ENCODE measurements around the gene APOB.

APOB gene

DNA sequence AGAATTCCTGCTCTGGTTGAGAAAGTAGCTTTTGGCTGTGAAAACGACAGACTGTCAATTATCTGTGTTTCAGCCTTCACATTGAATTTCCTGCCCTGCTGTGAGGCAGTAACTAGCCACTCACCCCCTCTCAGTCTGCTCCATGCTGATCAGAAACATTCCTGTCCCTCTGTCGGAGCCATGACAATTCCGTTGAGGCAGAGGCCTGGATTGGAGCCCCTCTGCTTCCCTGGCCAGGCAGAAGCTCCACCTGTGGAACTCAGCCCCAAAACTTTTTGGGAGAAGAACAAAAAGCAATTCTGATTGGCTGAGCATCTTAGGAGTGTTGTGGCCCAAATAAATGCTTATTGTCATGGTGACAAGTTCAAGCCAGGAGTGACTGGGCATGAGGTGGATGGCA lies 60.0 kb downstream of the APOB start:
- Histone ChIP-seq H3K9ac (no peak overlapping the region), H3K79me2 (ENCODE audit: insufficient read depth, low read depth) (no peaks in the 10 kb centered on the region), H3K4me2 (no peak overlapping the region), H4K20me1 (ENCODE audit: insufficient read depth) (no peaks in the 10 kb centered on the region), H2AFZ (ENCODE audit: low read depth) (no peak overlapping the region), H3K27ac (no peak overlapping the region), H3K4me3 (IDR thresholded peaks at IDR 0.05; ENCODE audit: insufficient read depth, low read depth, low read length) (no peak overlapping the region), H3K36me3 (ENCODE audit: insufficient read depth) (no peaks in the 10 kb centered on the region), H3K4me1 (ENCODE audit: low read depth, poor library complexity, severe bottlenecking) (no peaks in the 10 kb centered on the region), H3K27me3 (ENCODE audit: insufficient read depth, low read depth) (no peaks in the 10 kb centered on the region)
- TF ChIP-seq, protein P1, sequence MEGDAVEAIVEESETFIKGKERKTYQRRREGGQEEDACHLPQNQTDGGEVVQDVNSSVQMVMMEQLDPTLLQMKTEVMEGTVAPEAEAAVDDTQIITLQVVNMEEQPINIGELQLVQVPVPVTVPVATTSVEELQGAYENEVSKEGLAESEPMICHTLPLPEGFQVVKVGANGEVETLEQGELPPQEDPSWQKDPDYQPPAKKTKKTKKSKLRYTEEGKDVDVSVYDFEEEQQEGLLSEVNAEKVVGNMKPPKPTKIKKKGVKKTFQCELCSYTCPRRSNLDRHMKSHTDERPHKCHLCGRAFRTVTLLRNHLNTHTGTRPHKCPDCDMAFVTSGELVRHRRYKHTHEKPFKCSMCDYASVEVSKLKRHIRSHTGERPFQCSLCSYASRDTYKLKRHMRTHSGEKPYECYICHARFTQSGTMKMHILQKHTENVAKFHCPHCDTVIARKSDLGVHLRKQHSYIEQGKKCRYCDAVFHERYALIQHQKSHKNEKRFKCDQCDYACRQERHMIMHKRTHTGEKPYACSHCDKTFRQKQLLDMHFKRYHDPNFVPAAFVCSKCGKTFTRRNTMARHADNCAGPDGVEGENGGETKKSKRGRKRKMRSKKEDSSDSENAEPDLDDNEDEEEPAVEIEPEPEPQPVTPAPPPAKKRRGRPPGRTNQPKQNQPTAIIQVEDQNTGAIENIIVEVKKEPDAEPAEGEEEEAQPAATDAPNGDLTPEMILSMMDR (conservative IDR thresholded peaks at IDR 0.05; ENCODE audit: low read depth, low read length), result no peak

DNA sequence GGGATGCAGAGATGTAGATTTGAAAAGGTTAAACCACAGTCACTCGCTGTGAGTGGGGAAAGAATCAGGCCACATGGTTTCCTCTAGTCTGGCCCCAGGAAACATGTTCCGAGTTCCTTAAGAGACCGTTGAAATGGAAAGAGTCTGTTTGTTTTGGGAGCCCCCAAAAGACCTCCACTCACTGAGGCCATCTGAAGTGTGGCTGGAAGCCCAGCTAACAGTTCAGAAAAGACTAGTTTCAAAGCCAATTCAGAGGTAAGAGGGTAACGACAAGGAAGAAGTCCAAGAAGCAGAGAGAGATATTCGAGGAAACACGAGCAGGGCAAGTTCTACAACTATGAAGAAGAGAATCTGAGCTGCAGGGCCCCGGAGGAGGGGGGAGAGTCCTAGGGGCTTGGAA lies 61.0 kb downstream of the APOB start:
- no peaks in the 10 kb centered on the region for H3K4me1 ChIP-seq (ENCODE audit: low read depth, poor library complexity, severe bottlenecking)
- H2AFZ ChIP-seq (ENCODE audit: low read depth), result no peak overlapping the region
- no peak overlapping the region for H3K4me3 ChIP-seq (IDR thresholded peaks at IDR 0.05; ENCODE audit: insufficient read depth, low read depth, low read length)
- no peaks in the 10 kb centered on the region for H3K79me2 ChIP-seq (ENCODE audit: insufficient read depth, low read depth)
- no peaks in the 10 kb centered on the region for H4K20me1 ChIP-seq (ENCODE audit: insufficient read depth)
- H3K27me3 ChIP-seq (ENCODE audit: insufficient read depth, low read depth), result no peaks in the 10 kb centered on the region
- no peak overlapping the region for H3K9ac ChIP-seq
- H3K27ac ChIP-seq, result no peak overlapping the region
- H3K36me3 ChIP-seq (ENCODE audit: insufficient read depth), result no peaks in the 10 kb centered on the region
- TF ChIP-seq, protein P1 (conservative IDR thresholded peaks at IDR 0.05; ENCODE audit: low read depth, low read length), result no peak
- no peak overlapping the region for H3K4me2 ChIP-seq

DNA sequence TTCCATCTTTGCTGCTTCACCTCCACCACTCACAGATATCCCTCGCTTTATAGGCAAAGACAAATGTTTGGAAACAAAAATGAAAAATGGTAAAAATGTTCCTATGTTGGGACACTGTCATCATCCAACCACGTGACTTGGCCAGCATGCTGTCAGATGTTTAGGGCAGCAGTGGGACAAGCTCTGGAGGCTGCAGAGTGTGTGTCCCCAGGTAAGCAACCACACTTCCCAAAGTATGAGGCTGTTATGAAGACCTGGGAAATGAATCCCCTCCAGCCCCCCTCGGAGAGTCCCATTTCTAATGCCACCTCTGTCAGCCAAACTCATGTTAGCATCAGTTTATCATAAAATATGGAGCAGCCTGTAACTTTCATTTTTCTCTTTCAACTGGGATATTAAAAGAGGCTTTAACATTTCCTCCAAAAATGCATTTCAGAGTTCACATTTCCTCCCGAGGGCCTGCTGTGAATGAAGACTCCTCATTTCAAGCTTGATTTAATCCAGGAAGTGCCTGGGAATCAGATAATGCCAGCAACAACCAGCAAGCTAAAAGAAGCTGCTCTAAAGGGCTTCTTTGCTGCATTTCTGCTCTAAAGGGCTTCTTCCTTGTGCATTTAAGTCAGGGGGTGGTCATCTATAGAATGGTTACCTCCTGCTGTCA lies 66.2 kb downstream of the APOB start:
- Histone ChIP-seq H3K4me2 (no peak overlapping the region), H4K20me1 (ENCODE audit: insufficient read depth) (no peaks in the 10 kb centered on the region), H3K36me3 (ENCODE audit: insufficient read depth) (no peaks in the 10 kb centered on the region), H2AFZ (ENCODE audit: low read depth) (no peak overlapping the region; the same call in 1 of the 2 replicates), H3K4me1 (ENCODE audit: low read depth, poor library complexity, severe bottlenecking) (no peaks in the 10 kb centered on the region), H3K79me2 (ENCODE audit: insufficient read depth, low read depth) (no peaks in the 10 kb centered on the region), H3K4me3 (IDR thresholded peaks at IDR 0.05; ENCODE audit: insufficient read depth, low read depth, low read length) (no peak overlapping the region), H3K27me3 (ENCODE audit: insufficient read depth, low read depth) (no peaks in the 10 kb centered on the region), H3K27ac (no peak overlapping the region), H3K9ac (no peak overlapping the region)
- TF ChIP-seq, protein P1 (conservative IDR thresholded peaks at IDR 0.05; ENCODE audit: low read depth, low read length), result no peak

DNA sequence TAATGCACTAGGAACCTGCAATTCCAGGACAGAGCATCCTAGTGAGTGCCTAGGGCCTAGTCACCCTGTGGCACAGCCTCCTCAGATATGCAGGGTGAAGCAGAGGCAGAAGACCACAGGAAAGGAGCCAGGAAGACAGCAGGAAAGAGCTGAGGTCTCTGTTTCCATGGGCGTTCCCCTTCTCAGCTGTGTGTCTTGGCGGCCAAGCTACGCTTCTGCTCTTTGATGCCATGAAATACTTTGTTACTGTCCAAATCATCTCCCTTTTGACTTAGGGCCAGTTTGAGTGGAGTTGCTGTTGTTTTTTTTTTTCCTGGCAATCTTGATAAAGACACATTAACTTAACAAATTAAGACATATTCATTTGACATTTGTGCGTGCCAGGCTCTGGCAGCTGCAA lies 67.3 kb downstream of the APOB start:
- Histone ChIP-seq H3K4me1 (ENCODE audit: low read depth, poor library complexity, severe bottlenecking) (no peaks in the 10 kb centered on the region), H4K20me1 (ENCODE audit: insufficient read depth) (no peaks in the 10 kb centered on the region), H2AFZ (ENCODE audit: low read depth) (no peak overlapping the region), H3K4me2 (no peak overlapping the region), H3K79me2 (ENCODE audit: insufficient read depth, low read depth) (no peaks in the 10 kb centered on the region), H3K27me3 (ENCODE audit: insufficient read depth, low read depth) (no peaks in the 10 kb centered on the region), H3K27ac (no peak overlapping the region), H3K4me3 (IDR thresholded peaks at IDR 0.05; ENCODE audit: insufficient read depth, low read depth, low read length) (no peak overlapping the region), H3K36me3 (ENCODE audit: insufficient read depth) (no peaks in the 10 kb centered on the region), H3K9ac (no peak overlapping the region)
- TF ChIP-seq, protein P1 (conservative IDR thresholded peaks at IDR 0.05; ENCODE audit: low read depth, low read length), result no peak
